Ishikawa (cell line): Measurements from ENCODE around the gene IKZF2.

Experiments used
- CEBPB ChIP-seq: IDR thresholded peaks from 2 replicates; pipeline ENCODE4 v1.6.1; 2012
- CREB1 ChIP-seq: IDR thresholded peaks from 2 replicates; pipeline ENCODE4 v1.6.1; 2012; ENCODE audit warnings: low read depth
- EGR1 ChIP-seq: IDR thresholded peaks from 2 replicates; pipeline ENCODE4 v1.6.1; 2012
- EP300 ChIP-seq: IDR thresholded peaks from 2 replicates; pipeline ENCODE4 v1.6.1; 2012; ENCODE audit warnings: borderline replicate concordance
- FOXM1 ChIP-seq: IDR thresholded peaks from 2 replicates; pipeline ENCODE4 v1.6.1; 2012; ENCODE audit warnings: low read depth, borderline replicate concordance
- RAD21 ChIP-seq: IDR thresholded peaks from 2 replicates; pipeline ENCODE4 v1.6.1; 2012; ENCODE audit warnings: low read depth
- TAF1 ChIP-seq: IDR thresholded peaks from 2 replicates; pipeline ENCODE4 v1.6.1; 2012; ENCODE audit warnings: low read depth, mild to moderate bottlenecking
- TCF12 ChIP-seq: IDR thresholded peaks from 2 replicates; pipeline ENCODE4 v1.6.1; 2012; ENCODE audit warnings: low read depth
- YY1 ChIP-seq: IDR thresholded peaks from 2 replicates; pipeline ENCODE4 v1.6.1; 2012; ENCODE audit warnings: low read depth
- ZBTB7A ChIP-seq: IDR thresholded peaks from 2 replicates; pipeline ENCODE4 v1.6.1; 2012; ENCODE audit warnings: low read depth
- TF ChIP-seq, protein P1 (sequence below): IDR thresholded peaks from 2 replicates; pipeline ENCODE4 v1.6.1; 2012
- TF ChIP-seq, protein P2 (sequence below): IDR thresholded peaks from 2 replicates; pipeline ENCODE4 v1.6.1; 2012; ENCODE audit warnings: low read depth, mild to moderate bottlenecking
- TF ChIP-seq, protein P3 (sequence below): IDR thresholded peaks from 2 replicates; pipeline ENCODE4 v1.6.1; 2012

DNA sequence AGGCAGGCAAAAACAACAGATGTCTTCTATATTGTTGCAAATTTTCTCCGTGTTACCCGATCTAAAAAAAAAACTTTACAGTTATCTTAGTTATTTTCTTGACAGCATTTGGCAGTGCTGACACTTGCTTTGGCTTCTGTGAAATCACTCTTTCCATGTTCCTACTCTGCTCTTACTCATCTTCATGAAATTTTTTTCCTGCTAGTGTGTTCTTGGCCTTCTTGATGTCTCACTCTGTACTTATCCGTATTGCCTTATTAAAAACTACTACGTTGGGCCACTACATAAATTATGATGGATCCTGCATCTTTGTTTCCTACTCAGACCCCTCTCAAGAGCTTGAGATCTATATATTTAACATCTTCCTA is 134.4 kb downstream of the IKZF2 start:
- TF ChIP-seq RAD21 (no peak), CEBPB (no peak), TAF1 (no peak), EP300 (no peak), EGR1 (no peak), ZBTB7A (no peak), TCF12 (no peak), YY1 (no peak), FOXM1 (no peak), CREB1 (no peak)
- TF ChIP-seq, protein P1, sequence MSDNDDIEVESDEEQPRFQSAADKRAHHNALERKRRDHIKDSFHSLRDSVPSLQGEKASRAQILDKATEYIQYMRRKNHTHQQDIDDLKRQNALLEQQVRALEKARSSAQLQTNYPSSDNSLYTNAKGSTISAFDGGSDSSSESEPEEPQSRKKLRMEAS: no peak
- TF ChIP-seq, protein P2, sequence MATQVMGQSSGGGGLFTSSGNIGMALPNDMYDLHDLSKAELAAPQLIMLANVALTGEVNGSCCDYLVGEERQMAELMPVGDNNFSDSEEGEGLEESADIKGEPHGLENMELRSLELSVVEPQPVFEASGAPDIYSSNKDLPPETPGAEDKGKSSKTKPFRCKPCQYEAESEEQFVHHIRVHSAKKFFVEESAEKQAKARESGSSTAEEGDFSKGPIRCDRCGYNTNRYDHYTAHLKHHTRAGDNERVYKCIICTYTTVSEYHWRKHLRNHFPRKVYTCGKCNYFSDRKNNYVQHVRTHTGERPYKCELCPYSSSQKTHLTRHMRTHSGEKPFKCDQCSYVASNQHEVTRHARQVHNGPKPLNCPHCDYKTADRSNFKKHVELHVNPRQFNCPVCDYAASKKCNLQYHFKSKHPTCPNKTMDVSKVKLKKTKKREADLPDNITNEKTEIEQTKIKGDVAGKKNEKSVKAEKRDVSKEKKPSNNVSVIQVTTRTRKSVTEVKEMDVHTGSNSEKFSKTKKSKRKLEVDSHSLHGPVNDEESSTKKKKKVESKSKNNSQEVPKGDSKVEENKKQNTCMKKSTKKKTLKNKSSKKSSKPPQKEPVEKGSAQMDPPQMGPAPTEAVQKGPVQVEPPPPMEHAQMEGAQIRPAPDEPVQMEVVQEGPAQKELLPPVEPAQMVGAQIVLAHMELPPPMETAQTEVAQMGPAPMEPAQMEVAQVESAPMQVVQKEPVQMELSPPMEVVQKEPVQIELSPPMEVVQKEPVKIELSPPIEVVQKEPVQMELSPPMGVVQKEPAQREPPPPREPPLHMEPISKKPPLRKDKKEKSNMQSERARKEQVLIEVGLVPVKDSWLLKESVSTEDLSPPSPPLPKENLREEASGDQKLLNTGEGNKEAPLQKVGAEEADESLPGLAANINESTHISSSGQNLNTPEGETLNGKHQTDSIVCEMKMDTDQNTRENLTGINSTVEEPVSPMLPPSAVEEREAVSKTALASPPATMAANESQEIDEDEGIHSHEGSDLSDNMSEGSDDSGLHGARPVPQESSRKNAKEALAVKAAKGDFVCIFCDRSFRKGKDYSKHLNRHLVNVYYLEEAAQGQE: no peak
- TF ChIP-seq, protein P3, sequence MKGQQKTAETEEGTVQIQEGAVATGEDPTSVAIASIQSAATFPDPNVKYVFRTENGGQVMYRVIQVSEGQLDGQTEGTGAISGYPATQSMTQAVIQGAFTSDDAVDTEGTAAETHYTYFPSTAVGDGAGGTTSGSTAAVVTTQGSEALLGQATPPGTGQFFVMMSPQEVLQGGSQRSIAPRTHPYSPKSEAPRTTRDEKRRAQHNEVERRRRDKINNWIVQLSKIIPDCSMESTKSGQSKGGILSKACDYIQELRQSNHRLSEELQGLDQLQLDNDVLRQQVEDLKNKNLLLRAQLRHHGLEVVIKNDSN: no peak
